Glutamatergic neuron (in vitro differentiated cells): ENCODE measurements around the gene MEAK7. TPM values are rescaled to one million over a fixed set of nuclear protein-coding genes. Genes with fewer than 3 reads are reported as not detected.

Source experiments
- DNase-seq: peaks from one replicate; pipeline ENCODE4 v3.0.0; 2022
- H3K27ac Mint-ChIP-seq: one replicate; pipeline ENCODE4 v1.8.0; 2020; ENCODE audit warnings: mild to moderate bottlenecking, mixed read lengths, inconsistent platforms; ENCODE audit not compliant: unreplicated experiment
- H3K27me3 Mint-ChIP-seq: one replicate; pipeline ENCODE4 v1.8.0; 2020; ENCODE audit warnings: mild to moderate bottlenecking, moderate library complexity, mixed read lengths, inconsistent platforms; ENCODE audit not compliant: unreplicated experiment
- H3K36me3 Mint-ChIP-seq: one replicate; pipeline ENCODE4 v1.8.0; 2020; ENCODE audit warnings: mild to moderate bottlenecking, mixed read lengths, inconsistent platforms; ENCODE audit not compliant: unreplicated experiment
- H3K4me1 Mint-ChIP-seq: one replicate; pipeline ENCODE4 v1.8.0; 2020; ENCODE audit warnings: mild to moderate bottlenecking, low read depth, mixed read lengths, inconsistent platforms; ENCODE audit not compliant: unreplicated experiment
- H3K4me3 Mint-ChIP-seq: one replicate; pipeline ENCODE4 v1.8.0; 2020; ENCODE audit warnings: mild to moderate bottlenecking, mixed read lengths, inconsistent platforms; ENCODE audit not compliant: unreplicated experiment
- H3K9me3 Mint-ChIP-seq: one replicate; pipeline ENCODE4 v1.8.0; 2020; ENCODE audit warnings: mild to moderate bottlenecking, moderate library complexity, mixed read lengths, inconsistent platforms; ENCODE audit not compliant: unreplicated experiment
- total RNA-seq: library from RNA; stranded (reverse); fragmentation: NEBNext Ultra II Directional; extraction: Animal tissue kit (Norgen Biotek cat#: 25700); gene quantifications from one replicate; pipeline ENCODE4 v1.2.1, GENCODE V29; 2021; ENCODE audit not compliant: unreplicated experiment
- TF ChIP-seq, protein P1 (sequence below): fragments of 200-600 bp; sonication (generic); IDR thresholded peaks from one replicate; pipeline ENCODE4 v1.5.0; 2021; ENCODE audit not compliant: partially characterized antibody, unreplicated experiment

Gene MEAK7
- total RNA-seq, 1 donor from 2014 or later: 44.8 TPM

DNA sequence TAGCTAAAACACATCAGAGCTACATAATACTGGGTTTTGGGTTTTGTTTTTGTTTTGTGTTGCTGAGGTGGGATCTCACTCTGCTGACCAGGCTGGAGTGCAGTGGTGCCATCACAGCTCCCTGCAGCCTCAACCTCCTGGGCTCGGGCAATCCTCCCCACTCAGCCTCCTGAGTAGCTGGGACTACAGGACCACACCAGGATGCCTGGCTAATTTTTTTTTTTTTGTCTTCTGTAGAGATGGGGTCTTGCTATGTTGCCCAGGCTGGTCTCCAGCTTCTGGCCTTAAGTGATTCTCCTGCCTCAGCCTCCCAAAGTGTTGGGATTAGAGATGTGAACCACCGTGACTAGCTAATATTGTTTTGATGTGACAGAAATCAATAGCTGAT lies 6.2 kb downstream of the MEAK7 start:
- H3K27me3 Mint-ChIP-seq: peaks cover 2% of the 10 kb centered on the region
- peaks cover 13% of the 10 kb centered on the region for H3K4me1 Mint-ChIP-seq
- peaks cover 3% of the 10 kb centered on the region for H3K9me3 Mint-ChIP-seq
- DNase-seq: no peak
- H3K27ac Mint-ChIP-seq: peak overlapping the region; percentile 12
- peaks cover 31% of the 10 kb centered on the region for H3K36me3 Mint-ChIP-seq
- H3K4me3 Mint-ChIP-seq: no peak overlapping the region
- TF ChIP-seq, protein P1, sequence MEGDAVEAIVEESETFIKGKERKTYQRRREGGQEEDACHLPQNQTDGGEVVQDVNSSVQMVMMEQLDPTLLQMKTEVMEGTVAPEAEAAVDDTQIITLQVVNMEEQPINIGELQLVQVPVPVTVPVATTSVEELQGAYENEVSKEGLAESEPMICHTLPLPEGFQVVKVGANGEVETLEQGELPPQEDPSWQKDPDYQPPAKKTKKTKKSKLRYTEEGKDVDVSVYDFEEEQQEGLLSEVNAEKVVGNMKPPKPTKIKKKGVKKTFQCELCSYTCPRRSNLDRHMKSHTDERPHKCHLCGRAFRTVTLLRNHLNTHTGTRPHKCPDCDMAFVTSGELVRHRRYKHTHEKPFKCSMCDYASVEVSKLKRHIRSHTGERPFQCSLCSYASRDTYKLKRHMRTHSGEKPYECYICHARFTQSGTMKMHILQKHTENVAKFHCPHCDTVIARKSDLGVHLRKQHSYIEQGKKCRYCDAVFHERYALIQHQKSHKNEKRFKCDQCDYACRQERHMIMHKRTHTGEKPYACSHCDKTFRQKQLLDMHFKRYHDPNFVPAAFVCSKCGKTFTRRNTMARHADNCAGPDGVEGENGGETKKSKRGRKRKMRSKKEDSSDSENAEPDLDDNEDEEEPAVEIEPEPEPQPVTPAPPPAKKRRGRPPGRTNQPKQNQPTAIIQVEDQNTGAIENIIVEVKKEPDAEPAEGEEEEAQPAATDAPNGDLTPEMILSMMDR: no peak

DNA sequence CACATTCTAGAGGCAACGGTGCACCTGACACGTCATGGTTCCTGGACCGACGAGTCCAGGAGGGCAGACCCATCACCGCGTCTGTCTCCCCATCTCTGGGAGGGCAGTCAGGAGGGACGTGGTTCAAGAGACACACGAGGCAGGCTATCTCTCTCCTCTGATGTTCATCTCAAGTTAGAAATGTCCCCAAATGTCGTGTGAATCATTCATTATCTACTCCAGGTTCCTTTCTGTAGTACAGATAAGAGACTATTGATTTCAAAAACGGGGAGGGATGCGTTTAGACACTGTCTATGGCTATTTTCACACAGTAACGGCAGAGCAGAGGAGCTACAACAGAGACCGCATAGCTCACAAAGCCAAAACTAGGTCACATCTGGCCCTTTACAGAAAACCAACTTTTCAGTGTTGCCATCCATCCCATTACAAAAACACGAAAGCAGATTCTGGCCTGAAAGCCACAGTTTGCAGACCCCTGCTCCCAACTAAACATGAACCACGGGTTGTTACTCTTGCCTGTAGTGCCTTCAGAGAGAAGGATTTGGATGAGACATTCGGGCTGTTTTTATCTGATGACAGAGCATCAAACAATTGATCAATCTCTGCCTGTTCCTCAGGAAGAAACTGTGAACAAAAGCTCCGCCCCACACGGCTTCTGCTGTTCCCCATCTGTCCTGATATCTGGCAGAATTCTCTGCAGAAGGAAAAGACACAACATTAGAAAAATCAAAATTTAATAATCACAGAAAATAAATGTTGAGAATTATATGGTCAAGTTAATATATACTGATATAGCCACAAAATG lies 6.8 kb downstream of the MEAK7 start:
- Mint-ChIP-seq H3K27me3 (peaks cover 2% of the 10 kb centered on the region), H3K4me3 (no peak overlapping the region), H3K9me3 (peaks cover 1% of the 10 kb centered on the region), H3K27ac (peak overlapping the region; percentile 18), H3K4me1 (peaks cover 13% of the 10 kb centered on the region), H3K36me3 (peaks cover 36% of the 10 kb centered on the region)
- DNase-seq: no peak
- TF ChIP-seq, protein P1: no peak

DNA sequence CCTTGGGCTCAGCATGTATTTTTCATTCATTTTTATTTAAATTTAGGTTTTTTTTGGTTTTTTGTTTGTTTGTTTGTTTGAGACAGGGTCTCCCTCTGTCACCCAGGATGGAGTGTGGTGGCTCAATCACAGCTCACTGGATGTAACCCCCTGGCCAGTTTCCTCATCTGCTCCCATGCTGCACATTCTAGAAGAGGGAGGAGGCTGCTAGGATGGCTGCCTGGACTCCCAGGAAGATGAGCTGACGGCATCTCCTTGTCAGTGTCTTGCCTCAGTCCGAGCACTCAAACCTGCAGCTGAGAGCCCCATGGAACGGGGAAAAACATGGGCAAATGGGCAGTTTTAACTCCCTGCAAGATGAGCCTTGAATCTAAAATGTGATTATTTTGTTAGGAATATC lies 7.5 kb downstream of the MEAK7 start:
- peaks cover 2% of the 10 kb centered on the region for H3K27me3 Mint-ChIP-seq
- TF ChIP-seq, protein P1: no peak
- peaks cover 36% of the 10 kb centered on the region for H3K36me3 Mint-ChIP-seq
- DNase-seq: no peak
- no peak overlapping the region for H3K4me3 Mint-ChIP-seq
- peaks cover 13% of the 10 kb centered on the region for H3K4me1 Mint-ChIP-seq
- peaks cover 1% of the 10 kb centered on the region for H3K9me3 Mint-ChIP-seq
- no peak overlapping the region for H3K27ac Mint-ChIP-seq

DNA sequence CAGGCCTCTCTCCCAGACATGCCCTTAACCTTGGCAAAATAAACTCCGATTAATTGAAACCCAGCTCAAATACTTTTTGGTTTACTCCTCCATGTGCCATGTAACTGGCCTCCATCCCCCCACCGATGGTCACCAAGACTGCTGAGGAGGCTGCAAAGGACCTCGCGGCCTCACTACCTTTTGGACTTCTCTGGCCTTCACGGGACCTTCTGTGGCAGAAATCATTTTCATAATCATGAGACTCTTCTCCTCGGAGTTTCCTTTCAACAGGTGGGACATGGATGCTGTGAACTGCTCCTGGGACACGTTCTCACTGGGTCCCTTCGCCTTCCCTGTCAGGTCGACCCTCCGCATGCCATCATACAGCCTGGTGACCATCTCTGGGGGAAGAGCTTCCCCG lies 9.0 kb downstream of the MEAK7 start:
- Mint-ChIP-seq H3K27ac (no peak overlapping the region), H3K9me3 (peaks cover 1% of the 10 kb centered on the region), H3K36me3 (peaks cover 42% of the 10 kb centered on the region), H3K4me3 (no peak overlapping the region), H3K27me3 (peaks cover 2% of the 10 kb centered on the region), H3K4me1 (peaks cover 13% of the 10 kb centered on the region)
- TF ChIP-seq, protein P1: no peak
- no peak for DNase-seq

DNA sequence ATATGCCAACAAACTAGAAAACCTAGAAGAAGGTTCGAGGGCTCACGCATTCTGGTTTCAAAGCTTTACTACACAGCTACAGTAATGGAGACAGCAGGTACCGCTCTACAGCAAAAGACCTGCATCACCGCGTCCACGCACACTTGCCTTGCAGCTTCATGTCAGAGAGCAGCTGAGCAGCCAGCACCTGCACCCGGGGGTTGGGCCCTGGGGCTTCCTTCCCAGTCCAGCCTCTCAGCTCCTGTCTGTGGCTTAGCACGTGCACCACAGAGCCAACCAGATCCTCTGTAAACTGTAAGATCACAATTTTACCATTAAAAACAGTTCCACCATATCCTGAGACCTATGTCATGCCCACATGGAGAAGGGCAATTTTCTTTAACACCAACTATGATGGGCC lies 15.3 kb downstream of the MEAK7 start:
- H3K9me3 Mint-ChIP-seq: no peaks in the 10 kb centered on the region
- H3K4me3 Mint-ChIP-seq: no peak overlapping the region
- TF ChIP-seq, protein P1: no peak
- H3K4me1 Mint-ChIP-seq: no peaks in the 10 kb centered on the region
- H3K36me3 Mint-ChIP-seq: peaks cover 20% of the 10 kb centered on the region
- DNase-seq: no peak
- no peak overlapping the region for H3K27ac Mint-ChIP-seq
- no peaks in the 10 kb centered on the region for H3K27me3 Mint-ChIP-seq
